ENCODE data around the gene DDT. TPM values are rescaled to one million over a fixed set of nuclear protein-coding genes. Genes with fewer than 3 reads are reported as not detected.
A peak's percentile ranks its signal among the peaks of the same experiment; 100 is the strongest.
"Not testable (repeated sequence)": the region's sequence is repeated elsewhere in the genome, so short reads cannot be mapped to it uniquely, and the experiment has no call there.

The DDT gene
- total and polyA plus RNA-seq, 4 donors: 111 to 268 (median 175) TPM

DNA sequence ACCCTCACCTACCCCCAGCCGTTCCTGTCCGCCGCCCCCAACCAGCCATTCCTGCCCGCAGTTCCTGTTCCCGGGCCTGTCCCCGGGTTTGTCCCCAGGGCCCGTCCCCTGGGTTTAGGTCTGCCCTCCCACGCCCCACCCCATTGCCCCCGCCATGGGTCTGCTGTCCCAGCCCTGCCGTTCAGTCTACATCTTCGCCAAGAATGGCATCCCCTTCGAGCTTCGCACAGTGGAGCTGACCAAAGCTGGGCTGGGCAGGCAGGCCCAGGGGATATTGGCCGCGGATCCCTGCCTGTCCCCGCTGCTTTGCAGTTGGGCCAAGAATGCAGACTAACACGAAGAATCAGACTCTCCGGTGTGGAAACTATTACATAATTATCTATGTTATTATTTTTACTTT, 24.5 kb downstream of the DDT start:
- not testable (repeated sequence) for H3K9me3 ChIP-seq (ENCODE audit: control insufficient read depth in 4 of 4, insufficient read depth in 3 of 4, low read length in 3 of 4); H3K4me3 ChIP-seq; DNase-seq; H3K27ac ChIP-seq (ENCODE audit: low read depth in 1 of 2, low read length in 1 of 2); H3K4me1 ChIP-seq (ENCODE audit: control insufficient read depth in 5 of 5, insufficient read depth in 5 of 5, low read length in 5 of 5); ATAC-seq (ENCODE audit: insufficient read depth, low FRiP score); H3K36me3 ChIP-seq (ENCODE audit: control insufficient read depth in 4 of 4, insufficient read depth in 4 of 4, low read length in 4 of 4); H3K9ac ChIP-seq (ENCODE audit: insufficient read depth in 1 of 2, low read length in 2 of 2); H3K27me3 ChIP-seq (ENCODE audit: control insufficient read depth in 3 of 3, insufficient read depth in 3 of 3, low read length in 2 of 3)
- WGBS, 2 donors: 86 to 91% methylated on average over 17 to 18 of the region's 18 CpGs

DNA sequence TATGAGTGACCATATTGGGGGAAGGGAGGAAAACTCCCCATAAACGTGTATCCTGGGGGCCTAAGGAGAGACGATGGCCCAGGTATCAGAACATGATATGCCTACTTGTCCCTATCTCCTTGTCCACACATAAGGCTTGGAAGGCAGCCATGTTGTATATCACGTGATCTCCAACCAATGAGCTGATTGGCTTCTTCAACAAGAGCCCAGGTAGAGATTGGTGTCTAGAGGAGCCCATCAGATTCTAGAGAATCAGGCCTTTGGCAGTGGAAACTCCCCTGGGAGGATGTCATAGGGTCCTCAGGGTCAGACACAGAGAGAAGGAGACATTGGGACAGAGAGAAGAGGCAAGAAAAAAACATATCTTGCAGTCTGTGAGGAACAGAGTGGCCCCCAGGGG, 26.9 kb downstream of the DDT start:
- H3K4me1 ChIP-seq (ENCODE audit: control insufficient read depth in 5 of 5, insufficient read depth in 5 of 5, low read length in 5 of 5); DNase-seq; ATAC-seq (ENCODE audit: insufficient read depth, low FRiP score); H3K36me3 ChIP-seq (ENCODE audit: control insufficient read depth in 4 of 4, insufficient read depth in 4 of 4, low read length in 4 of 4); H3K9ac ChIP-seq (ENCODE audit: insufficient read depth in 1 of 2, low read length in 2 of 2); H3K27ac ChIP-seq (ENCODE audit: low read depth in 1 of 2, low read length in 1 of 2); H3K4me3 ChIP-seq; H3K9me3 ChIP-seq (ENCODE audit: control insufficient read depth in 4 of 4, insufficient read depth in 3 of 4, low read length in 3 of 4); H3K27me3 ChIP-seq (ENCODE audit: control insufficient read depth in 3 of 3, insufficient read depth in 3 of 3, low read length in 2 of 3): not testable (repeated sequence)
- WGBS, 2 donors: 0 to 70% methylated on average over 1 to 3 of the region's 3 CpGs

DNA sequence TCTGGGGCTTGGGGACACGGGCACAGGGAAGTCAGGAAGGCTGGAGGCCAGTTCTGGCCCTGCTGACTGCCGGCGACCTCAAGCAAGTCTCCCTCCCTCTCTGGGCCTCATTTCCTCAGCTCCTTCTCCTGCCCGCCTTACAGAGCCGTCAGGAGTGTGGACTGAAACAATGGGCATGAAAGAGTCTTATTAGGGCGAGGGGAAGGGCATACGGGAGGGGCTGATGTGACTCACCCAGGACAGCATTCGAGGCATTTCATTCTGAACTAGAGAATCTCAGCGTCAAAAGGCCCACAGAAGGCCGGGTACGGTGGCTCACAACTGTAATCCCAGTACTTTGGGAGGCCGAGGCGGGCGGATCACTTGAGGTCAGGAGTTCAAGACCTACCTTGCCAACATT, 34.1 kb downstream of the DDT start:
- not testable (repeated sequence) for H3K9ac ChIP-seq (ENCODE audit: insufficient read depth in 1 of 2, low read length in 2 of 2); H3K36me3 ChIP-seq (ENCODE audit: control insufficient read depth in 4 of 4, insufficient read depth in 4 of 4, low read length in 4 of 4); ATAC-seq (ENCODE audit: insufficient read depth, low FRiP score); H3K9me3 ChIP-seq (ENCODE audit: control insufficient read depth in 4 of 4, insufficient read depth in 3 of 4, low read length in 3 of 4); H3K27me3 ChIP-seq (ENCODE audit: control insufficient read depth in 3 of 3, insufficient read depth in 3 of 3, low read length in 2 of 3); H3K4me3 ChIP-seq; DNase-seq; H3K27ac ChIP-seq (ENCODE audit: low read depth in 1 of 2, low read length in 1 of 2); H3K4me1 ChIP-seq (ENCODE audit: control insufficient read depth in 5 of 5, insufficient read depth in 5 of 5, low read length in 5 of 5)
- WGBS, 2 donors: 90% methylated on average over 2 of the region's 14 CpGs; no CpG with 5 or more reads in 1 of the 2 donors

DNA sequence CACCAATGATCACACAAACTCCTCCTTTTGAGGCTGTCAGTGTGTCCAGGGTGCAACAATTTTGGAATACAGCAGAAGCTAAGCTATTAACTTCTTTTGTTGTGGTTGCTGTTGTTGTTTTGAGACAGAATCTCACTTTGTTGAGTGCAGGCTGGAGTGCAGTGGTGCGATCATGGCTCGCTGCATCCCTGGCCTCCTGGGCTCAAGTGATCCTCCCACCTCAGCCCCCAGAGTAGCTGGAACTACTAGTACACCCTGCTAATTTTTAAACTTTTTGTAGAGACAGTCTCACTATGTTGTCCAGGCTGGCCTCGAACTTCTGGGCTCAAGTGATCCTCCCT, 35.3 kb downstream of the DDT start:
- H3K9me3 ChIP-seq (ENCODE audit: control insufficient read depth in 4 of 4, insufficient read depth in 3 of 4, low read length in 3 of 4): no peaks in the 10 kb centered on the region
- H3K9ac ChIP-seq (ENCODE audit: insufficient read depth in 1 of 2, low read length in 2 of 2): no peak overlapping the region
- no peaks in the 10 kb centered on the region for H3K27me3 ChIP-seq (ENCODE audit: control insufficient read depth in 3 of 3, insufficient read depth in 3 of 3, low read length in 2 of 3)
- TF ChIP-seq, protein P1, sequence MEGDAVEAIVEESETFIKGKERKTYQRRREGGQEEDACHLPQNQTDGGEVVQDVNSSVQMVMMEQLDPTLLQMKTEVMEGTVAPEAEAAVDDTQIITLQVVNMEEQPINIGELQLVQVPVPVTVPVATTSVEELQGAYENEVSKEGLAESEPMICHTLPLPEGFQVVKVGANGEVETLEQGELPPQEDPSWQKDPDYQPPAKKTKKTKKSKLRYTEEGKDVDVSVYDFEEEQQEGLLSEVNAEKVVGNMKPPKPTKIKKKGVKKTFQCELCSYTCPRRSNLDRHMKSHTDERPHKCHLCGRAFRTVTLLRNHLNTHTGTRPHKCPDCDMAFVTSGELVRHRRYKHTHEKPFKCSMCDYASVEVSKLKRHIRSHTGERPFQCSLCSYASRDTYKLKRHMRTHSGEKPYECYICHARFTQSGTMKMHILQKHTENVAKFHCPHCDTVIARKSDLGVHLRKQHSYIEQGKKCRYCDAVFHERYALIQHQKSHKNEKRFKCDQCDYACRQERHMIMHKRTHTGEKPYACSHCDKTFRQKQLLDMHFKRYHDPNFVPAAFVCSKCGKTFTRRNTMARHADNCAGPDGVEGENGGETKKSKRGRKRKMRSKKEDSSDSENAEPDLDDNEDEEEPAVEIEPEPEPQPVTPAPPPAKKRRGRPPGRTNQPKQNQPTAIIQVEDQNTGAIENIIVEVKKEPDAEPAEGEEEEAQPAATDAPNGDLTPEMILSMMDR (IDR thresholded peaks at IDR 0.05; ENCODE audit: control extremely low read depth, extremely low read depth): no peak
- H3K4me1 ChIP-seq (ENCODE audit: control insufficient read depth in 5 of 5, insufficient read depth in 5 of 5, low read length in 5 of 5): no peaks in the 10 kb centered on the region
- peak overlapping the region in 1 of 2 donors; percentile 67 for H3K27ac ChIP-seq (ENCODE audit: low read depth in 1 of 2, low read length in 1 of 2)
- ATAC-seq (ENCODE audit: insufficient read depth, low FRiP score): no peak
- H3K36me3 ChIP-seq (ENCODE audit: control insufficient read depth in 4 of 4, insufficient read depth in 4 of 4, low read length in 4 of 4): no peaks in the 10 kb centered on the region
- H3K4me3 ChIP-seq: no peak overlapping the region
- no peak for DNase-seq
- WGBS, 2 donors: 58 to 96% methylated on average over 3 of the region's 3 CpGs

DNA sequence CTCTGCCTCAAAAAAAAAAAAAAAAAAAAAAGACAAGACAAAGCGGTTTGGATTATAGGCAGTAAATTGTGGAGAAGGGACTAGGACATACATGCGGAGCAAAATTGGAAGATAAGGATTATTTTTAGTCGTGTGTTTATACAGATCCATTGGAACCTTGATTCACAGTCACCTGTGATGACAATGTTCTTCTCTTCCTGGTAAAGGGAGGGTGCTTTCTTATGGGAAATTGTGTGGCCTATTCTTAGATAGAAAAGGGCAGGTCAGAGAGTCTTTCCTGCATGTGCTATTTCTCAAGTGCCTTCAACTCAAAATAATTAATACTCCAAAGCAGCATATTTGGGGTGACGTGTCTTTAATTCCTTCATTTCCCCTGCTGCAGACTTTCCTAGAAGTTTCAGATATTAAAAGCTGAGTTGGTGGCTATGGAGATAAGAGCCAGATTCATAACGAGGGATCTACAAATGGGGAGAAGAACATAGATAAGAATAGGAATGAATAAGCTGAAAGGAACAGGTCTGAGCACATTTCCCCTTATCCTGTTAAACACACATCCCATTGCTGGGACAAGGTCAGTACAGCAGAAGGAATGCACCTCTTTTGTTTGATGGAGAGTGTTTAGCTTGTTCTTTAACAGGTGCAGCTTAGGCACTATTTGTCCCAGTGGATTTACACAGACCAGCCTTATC, 35.8 kb downstream of the DDT start:
- peak; percentile 58 for ATAC-seq (ENCODE audit: insufficient read depth, low FRiP score)
- no peak overlapping the region for H3K4me3 ChIP-seq

More for the DNA sequence above, 35.8 kb downstream of the DDT start:
- H3K9me3 ChIP-seq (ENCODE audit: control insufficient read depth in 4 of 4, insufficient read depth in 3 of 4, low read length in 3 of 4): no peaks in the 10 kb centered on the region
- H3K27ac ChIP-seq (ENCODE audit: low read depth in 1 of 2, low read length in 1 of 2): peak overlapping the region in 1 of 2 donors; percentile 67
- H3K27me3 ChIP-seq (ENCODE audit: control insufficient read depth in 3 of 3, insufficient read depth in 3 of 3, low read length in 2 of 3): no peaks in the 10 kb centered on the region
- no peak overlapping the region for H3K9ac ChIP-seq (ENCODE audit: insufficient read depth in 1 of 2, low read length in 2 of 2)
- peak in 2 of 3 donors; percentile 18 to 50 for DNase-seq
- WGBS, 2 donors: 62 to 80% methylated on average over 5 of the region's 5 CpGs
- H3K36me3 ChIP-seq (ENCODE audit: control insufficient read depth in 4 of 4, insufficient read depth in 4 of 4, low read length in 4 of 4): no peaks in the 10 kb centered on the region
- H3K4me1 ChIP-seq (ENCODE audit: control insufficient read depth in 5 of 5, insufficient read depth in 5 of 5, low read length in 5 of 5): no peaks in the 10 kb centered on the region
- TF ChIP-seq, protein P1 (IDR thresholded peaks at IDR 0.05; ENCODE audit: control extremely low read depth, extremely low read depth): no peak
